ENCODE data around the gene CACNA2D3. TPM values are rescaled to one million over a fixed set of nuclear protein-coding genes. Genes with fewer than 3 reads are reported as not detected.
A peak's percentile ranks its signal among the peaks of the same experiment; 100 is the strongest.

Gene CACNA2D3
- total RNA-seq, 1 donor from 2014 or later: 4.7 TPM

DNA sequence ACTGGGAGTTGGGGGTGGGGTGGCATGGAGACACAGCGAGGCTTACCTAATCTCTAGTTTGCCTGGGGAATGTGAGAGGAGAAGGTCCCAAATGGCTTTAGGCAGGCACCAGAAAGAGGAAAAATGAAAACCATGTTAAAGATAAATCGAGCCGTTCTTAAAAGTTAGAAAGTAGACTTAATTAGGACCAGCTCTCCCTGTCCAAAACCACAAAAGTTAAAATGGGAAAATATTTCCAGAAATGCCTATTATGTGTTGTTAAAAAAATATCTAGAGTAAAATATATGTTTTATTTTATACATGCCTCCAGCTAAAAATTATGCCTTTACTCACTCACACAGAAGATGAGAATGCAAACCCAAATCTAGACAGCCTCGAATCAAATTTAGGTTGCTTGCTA is 755.4 kb downstream of the CACNA2D3 start:
- no peak for DNase-seq (ENCODE audit: low spot score)

DNA sequence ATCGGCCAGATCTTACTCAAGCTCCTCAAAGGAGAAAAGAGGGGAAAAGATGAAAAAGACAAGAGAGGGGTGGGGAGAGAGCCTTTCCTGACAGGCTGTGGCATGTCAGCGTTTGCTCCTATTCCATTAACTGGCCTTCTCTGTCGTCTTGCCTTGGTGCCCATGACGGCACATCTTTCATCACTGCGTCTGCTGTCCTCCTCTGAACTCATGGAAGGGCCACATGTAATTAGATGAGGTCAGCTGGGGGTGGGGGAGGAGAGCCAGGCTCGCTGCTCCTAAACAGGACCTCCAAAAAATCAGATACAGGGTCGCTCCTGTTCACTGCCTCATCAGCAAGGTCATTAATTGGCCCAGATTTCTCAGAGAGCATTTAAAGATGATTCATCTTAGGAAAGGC is 755.8 kb downstream of the CACNA2D3 start:
- no peak for DNase-seq (ENCODE audit: low spot score)

DNA sequence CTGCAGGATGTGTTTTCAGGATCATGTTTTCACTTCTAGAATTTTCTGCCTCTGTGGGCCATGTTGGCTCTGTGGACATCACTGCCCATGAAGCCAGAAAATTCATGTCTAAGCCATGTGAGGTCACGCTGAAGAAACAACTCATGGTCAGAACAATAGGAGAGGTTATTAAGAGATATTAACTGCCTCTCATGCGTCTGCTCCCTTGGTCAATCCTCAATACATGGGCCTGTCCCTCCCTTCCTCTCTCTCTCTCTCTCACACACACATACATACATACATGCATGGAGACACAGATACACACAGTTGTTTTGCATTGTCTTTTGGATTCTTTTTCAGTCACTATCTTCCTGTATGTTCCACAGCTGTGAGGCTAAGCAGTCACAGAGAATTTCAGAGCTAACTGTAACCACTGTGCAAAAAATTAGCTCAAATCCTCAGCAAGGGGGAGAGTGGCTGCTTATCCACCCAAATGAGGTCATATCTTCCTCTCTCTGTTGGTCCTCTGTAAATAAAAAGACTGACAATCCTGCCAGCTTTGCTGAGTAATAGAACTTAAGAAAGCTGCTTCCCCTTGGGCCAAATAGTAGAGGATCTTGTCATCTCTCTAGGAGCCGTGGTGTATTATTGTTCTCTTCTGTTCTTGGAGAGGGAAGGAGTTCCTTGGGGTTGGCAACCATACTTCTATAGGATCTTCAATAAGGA is 759.9 kb downstream of the CACNA2D3 start:
- no peak for DNase-seq (ENCODE audit: low spot score)

DNA sequence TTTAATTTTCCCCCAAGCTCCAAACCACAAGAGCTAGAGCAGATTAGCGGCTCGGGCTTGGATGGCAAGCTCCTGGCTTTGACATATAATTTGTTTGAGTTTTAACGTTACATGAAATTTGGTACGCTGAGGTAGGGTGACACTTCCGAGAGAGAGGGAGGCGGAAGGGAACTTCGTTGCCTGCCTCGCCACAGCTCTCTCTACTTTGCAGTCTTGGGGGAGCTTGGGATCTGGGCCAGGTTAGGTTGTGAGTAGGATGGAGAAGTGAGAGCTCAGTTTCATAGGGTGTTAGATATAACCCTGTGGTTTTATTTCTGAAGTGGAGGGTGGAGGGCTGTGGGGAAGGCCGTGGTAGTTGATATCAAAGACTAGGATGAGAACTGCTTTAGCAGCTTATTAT is 765.8 kb downstream of the CACNA2D3 start:
- no peak for DNase-seq (ENCODE audit: low spot score)

DNA sequence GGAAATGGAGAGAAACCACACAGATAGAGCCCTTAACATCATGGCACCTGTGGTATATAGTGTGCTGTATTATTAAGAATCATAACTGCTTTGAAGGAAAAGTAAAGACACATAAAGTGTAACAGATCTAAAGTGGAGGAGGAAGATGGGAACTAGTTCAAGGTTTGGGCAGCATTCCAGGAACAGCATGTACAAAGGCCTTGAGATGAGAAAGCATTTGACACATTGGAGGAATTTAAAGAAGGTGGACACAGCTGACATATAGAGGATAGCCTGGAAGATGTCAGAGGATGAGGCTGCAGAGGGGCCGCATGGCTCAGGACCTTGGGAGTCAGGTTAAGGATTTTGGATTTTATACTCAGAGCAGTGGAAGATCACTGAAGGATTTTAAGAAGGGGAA is 766.5 kb downstream of the CACNA2D3 start:
- no peak for DNase-seq (ENCODE audit: low spot score)

DNA sequence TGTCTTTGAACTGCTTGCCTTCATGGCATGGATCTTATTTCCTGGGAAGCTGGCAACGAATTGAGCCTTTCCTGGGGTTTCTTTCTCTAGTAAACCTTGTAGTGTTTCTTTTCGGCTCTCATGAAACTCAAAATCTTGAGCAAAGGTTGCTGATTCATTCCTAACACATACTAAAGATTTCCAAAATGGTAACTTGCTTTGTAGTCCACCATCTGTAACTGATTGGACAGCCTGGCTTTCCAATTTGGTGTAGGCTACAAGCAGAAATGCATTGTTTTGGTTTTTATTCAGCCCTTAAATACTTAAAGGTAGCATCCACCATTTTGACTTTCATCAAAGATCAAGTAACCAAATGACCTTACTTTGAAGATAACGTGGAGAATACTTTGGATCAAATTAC is 767.4 kb downstream of the CACNA2D3 start:
- no peak for DNase-seq (ENCODE audit: low spot score)

DNA sequence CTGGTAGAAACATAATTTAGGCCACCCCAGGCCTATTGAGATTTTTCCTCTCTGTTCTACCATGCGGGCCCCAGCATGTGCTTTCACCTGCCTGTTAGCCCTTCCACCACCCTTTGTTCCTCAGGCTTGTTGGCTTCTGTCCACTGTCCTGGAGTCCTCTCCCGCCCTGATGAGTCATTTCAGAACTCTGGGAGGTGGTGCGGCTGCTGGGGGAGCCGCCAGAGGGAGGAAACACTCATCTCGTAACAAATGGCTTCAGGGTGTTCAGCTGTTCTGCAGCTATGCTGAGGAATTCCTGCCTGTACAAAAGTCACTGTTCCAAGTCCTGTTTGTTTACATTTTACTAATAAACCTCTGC is 769.2 kb downstream of the CACNA2D3 start:
- peak; percentile 90 for DNase-seq (ENCODE audit: low spot score)

DNA sequence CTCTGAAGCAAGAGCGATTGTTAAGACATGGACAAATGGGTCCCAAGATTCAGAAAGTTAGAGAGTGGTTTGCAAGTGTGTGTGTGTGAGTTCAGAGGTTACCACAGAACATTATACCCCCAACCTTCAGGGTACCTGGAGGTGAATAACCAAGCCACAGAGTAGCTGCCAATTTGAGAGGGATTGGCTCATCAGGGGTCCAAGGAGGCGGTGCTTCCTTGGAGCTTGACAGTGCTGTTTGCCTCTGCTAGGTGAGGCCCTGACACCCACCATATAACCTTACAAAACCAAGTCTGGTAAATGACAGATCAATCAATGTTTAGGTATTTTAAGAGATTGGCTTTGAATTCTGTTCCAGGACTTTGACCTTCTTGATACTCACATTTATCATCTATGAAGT is 769.8 kb downstream of the CACNA2D3 start:
- DNase-seq (ENCODE audit: low spot score): no peak

DNA sequence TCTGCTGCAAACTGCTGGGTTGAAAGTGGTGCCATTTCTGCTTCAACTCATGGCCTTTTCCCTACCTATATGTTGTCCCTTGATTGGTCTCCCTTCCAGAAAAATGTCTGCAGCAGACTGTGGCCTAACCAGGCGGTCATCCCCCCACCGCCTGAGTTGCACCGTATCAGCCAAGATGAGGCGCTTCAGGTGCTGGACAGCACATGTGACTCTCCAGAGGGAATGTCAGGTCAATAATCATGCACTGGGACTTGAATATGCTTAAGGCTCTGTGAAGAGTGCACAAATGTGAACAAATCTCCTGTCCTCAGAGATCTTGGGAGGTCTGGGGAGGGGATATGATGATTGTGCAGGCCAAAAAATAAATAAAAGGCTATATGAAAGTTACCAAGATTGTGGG is 773.3 kb downstream of the CACNA2D3 start:
- DNase-seq (ENCODE audit: low spot score): no peak

DNA sequence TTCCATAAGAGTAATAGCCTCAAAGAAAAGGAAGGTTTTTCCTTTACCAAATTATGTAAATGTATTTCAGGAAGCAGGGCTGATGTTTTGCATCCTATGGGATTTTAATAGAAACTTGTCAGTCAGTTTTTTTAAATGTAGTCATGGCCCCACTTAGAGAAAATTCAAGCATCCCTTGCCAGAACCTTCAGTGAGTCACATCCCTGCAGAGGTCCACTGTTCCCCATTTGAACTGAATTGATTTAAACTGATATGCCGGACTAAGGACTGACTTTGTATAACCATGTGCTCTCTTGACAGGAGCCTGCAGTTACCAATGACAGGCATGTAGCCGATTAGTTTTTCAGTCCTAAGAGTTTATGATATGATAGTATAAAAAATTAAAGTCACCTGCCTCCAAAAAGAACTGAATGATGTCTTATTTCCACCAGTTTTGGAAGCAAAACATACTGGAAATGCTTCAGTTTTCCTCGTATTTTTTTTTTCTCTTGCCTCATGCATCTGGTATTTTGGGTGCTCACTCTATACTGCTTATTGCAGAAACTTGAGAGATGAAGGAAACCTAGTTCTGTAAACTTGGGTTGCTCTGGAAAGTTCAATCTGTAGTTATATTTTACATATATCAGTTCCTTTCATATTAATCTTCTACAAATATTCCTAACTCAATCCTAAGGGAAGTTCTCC is 774.8 kb downstream of the CACNA2D3 start:
- DNase-seq (ENCODE audit: low spot score): no peak

DNA sequence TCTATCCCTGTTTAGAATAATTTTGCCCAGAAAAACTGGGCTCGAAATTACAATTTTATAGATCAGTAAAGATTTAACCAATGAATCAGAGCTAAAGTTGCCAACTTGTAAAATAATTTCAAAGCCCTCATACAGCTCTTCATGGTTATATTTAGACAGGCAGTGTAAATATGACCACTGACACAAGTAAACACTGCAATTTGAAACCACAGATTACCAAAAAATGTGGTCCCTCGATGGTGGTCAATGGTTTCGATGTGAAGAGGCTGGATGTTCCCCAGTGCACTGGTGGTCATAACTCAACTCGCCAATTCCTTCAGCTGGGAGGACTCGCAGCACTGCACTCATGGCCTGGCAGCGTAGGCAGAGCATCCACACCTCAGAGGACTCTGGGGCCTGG is 776.9 kb downstream of the CACNA2D3 start:
- no peak for DNase-seq (ENCODE audit: low spot score)

DNA sequence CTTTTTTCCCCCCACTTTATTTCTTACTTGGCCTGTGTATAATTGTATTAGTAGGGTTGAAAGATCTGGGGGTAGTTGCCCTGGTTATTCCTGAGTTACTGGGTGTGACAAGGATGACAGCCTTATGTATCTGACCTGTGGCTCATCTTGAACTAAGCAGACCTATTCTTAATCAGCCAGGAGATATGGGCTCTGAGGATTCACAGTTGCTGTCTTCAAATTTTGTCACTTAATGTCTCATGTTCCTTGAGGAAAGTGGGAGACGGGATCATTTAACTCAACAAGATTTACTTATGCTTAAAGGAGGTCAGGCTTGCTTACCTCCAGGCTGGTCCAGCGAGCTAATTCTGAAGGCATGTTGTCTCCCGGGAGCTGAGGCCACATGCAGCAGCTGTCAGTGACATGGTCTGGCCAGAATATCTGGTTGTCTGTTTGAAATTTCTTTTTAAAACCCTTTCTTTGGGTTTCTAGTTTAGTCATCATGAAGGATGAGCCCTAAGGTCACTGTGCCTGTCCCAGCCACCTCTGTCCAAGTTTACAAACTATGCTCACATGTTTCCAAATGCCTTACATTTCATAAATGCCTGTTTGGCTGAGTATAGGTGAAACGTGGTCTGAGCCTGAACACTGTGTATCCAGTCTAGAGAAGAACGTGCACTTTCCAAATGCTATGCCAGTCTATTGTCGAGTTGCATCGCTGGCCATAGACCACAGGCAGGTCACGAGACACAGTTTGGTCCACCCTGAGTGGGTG is 778.7 kb downstream of the CACNA2D3 start:
- DNase-seq (ENCODE audit: low spot score): no peak

DNA sequence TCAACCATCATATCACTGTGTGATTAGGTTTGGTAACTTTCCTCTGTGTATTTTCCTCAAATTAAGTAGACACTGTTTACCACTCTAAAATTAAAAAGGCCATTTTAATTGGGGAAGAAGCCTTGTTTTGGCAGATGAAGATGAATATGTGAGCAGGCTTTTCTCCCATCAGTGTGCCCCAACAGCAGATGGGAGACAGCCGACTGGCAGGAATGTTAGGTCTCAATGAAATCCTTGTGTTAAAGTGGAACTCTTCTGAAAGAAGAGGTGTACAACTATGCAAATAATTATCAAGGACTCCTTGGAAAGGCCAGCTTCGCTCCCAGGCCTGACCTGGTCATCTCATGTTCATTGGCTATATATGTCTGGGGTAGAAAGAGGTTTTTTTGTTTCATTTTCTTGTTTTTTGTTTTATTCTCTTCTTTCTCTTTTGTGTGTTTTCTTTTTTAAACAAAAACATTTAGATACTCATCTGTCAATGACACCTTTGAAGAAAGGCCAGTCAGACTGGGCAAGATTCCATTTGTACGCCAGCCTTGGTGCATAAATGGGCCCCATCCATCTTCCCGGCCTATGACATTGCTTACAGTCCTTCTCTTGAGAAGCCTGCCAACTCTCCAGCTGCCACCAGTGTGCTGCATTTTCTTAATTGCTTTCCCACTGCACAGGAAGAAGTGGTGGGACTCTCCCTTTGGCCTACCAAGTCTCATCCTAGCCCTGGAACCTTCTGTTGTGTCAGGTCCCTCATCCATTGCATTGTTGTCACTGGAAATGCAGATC is 779.7 kb downstream of the CACNA2D3 start:
- DNase-seq (ENCODE audit: low spot score): no peak

DNA sequence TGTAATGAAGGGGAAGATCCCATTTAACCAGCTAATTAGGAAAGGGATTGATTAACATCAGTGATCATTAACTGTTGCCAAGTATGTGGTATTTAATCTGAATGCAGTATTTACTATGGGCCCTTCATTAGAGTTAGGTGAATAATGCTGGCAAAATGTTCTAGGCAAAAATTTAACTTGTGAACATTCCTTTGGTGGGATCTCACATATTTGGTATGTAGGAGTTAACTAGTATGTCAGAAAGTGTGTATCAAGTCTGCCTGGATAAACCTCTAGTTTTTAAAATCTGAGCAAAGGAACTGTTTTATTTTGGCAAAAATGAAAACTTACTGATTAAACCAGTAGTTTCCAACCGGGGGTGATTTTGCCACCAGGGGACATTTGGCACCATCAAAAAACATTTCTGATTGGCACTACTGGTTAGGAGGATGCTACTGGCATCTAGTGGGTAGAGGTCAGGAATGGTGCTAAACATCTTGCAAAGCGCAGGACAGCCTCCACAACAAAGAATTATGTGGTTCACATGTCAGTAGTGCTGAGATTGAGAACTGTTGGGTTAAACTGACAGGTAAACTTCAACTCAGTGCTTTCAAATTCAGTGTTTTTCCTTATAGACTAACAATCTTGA is 783.0 kb downstream of the CACNA2D3 start:
- DNase-seq (ENCODE audit: low spot score): no peak

DNA sequence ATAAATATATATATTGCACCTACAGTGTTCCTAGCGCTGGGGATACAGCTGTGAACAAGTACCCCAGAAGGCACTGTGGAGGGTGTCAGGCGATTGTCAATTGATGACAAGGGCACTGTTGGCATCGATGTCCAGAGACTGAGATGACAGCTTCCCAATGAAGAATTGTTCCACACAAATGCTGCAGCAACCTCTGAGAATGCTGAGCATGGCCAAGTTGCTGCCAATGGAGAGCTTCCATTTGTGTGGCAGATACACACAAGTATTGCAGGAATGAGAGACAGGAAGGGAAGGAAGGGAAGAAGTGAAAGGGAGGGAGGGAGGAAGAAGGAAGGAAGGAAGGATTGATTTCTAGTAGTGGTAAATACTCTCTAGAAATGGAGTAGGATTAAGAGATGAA is 783.6 kb downstream of the CACNA2D3 start:
- DNase-seq (ENCODE audit: low spot score): no peak

DNA sequence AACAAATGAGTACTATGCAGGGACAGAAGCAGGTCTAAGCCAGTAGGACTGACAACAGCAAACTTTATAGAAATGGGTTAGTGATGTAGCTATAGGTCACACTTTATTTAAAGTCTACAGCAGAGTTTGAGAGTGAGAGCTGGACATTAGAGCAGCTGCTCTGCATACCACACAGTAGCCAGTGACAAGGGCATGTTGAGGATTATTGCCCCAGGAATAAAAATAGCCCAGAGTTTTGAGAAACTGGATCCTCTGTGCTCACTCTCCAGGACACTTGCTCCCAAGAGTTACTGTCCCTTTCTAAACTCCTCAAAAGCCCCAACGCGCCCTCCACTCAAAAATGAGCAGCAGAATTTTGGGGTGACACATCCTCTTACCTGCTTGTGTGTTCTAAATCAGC is 784.4 kb downstream of the CACNA2D3 start:
- no peak for DNase-seq (ENCODE audit: low spot score)

DNA sequence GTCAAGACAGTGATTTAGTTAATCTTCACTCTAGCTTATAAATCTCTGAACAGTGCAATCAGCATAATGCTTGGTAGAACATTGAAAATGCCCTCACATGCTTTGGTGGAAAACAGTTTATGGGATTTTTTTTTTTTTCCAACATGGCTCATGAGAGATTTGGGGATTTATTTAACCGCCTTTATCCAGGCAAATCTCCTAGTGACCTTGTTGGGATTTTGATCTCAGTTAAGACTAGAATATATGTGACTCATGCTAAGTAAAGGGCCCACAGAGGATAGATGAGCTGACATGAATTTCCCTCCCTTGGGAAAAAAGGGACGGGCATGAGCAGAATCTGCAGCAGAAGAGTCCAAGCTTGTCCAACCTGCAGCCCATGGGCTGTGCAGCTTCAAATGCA is 786.8 kb downstream of the CACNA2D3 start:
- no peak for DNase-seq (ENCODE audit: low spot score)

DNA sequence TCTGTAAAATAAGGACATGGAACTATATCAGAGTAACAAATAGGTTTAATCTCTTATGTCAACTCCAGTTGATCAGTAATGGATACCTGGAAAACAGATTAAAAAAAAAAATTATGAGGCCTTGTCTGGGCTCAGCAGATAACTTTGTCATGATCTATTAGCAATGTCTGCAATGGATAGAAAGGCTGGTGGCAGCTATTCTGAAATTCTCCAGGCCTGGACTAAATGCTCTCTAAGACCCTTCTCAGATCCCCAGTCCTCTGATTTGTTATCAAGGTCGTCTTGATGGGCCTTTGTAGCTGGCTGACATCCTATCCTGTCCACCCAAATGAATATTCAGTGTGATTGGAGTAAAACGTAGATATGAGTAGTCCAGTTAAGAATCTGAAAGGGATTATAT is 791.8 kb downstream of the CACNA2D3 start:
- DNase-seq (ENCODE audit: low spot score): no peak

DNA sequence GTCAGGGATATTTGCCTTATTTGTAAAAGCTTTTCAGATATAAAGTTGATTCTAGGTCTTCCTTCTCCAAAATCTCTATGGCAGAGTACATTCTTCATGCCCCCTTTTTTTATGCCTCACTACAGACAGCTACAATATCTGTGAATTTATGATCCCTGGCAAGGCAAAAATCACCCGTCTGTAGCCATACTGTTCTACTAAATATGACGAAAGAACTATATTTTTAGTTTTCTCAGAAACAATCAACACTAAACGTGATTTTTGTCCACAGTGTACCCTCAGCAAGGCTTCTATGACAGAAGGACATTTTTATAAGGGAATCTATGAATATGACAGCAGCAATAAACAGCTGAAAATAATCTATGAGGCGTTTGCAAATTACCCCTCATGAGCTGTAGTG is 792.8 kb downstream of the CACNA2D3 start:
- no peak for DNase-seq (ENCODE audit: low spot score)

DNA sequence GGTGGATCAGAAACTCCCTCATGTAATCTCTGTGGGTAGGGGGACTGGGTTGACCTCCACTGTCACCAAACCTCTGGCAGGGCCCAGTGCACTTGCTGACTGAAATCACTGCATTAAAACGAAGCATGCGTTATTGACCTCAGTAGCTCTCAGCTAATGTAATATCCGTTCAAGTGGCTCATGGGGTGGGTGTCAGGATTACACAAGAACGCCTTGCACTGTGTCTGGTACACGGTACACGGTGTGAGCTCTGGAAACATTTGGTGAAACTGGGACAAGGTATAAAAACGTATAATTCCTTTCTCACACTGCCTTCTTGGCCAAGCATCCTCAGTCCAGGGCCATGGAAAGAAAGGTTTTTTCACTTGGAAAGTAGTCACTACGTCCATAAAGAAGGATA is 793.6 kb downstream of the CACNA2D3 start:
- no peak for DNase-seq (ENCODE audit: low spot score)

DNA sequence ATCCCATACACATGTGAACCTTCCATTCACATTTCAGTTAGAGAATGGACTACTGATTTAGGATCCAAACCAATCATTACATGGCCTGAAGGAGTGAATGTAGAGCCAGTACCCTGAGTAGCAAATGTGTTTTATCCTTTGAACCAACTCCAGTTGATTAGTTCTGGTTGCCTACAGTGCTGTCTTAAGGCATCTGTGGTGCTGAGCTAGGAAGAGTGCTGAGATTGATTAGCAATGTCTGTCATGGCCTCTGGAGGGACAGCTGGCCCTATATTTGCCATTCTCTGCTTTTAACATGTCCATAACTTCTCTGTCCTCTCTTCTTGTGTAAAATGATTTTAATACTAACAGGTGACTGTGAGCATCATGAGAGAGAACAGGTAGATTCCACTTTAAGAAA is 794.4 kb downstream of the CACNA2D3 start:
- no peak for DNase-seq (ENCODE audit: low spot score)

DNA sequence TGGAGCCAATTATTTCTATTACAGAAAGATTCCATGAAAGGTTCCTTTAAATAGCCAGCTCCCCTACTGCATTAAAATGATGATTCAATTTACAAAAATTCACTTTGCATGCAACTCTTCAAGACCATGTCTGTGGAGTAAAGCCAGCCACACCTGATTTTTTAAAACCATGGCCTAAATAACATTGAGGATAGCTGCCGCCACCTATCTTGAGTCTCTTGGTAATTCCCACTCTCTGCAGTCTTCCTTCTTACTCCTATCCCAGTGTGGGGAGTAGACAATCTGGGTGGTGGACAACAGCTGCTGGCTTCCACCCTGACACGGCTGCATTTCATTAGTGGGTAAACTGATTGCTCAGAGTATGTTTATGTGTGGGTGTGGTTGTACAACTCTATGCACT is 794.8 kb downstream of the CACNA2D3 start:
- DNase-seq (ENCODE audit: low spot score): no peak
